ENCODE data around the gene OR52E6. TPM values are rescaled to one million over a fixed set of nuclear protein-coding genes. Genes with fewer than 3 reads are reported as not detected.
A peak's percentile ranks its signal among the peaks of the same experiment; 100 is the strongest.

Gene OR52E6
- total and polyA plus RNA-seq, 4 donors = not detected

GRCh38 chr11:5809122-5809519 is 32.6 kb downstream of the OR52E6 start:
- no peak for ATAC-seq (ENCODE audit: insufficient read depth, low FRiP score)
- peak overlapping the region; percentile 64 to 70 for H3K9ac ChIP-seq (ENCODE audit: insufficient read depth in 1 of 2, low read length in 2 of 2)
- TF ChIP-seq, protein P1, sequence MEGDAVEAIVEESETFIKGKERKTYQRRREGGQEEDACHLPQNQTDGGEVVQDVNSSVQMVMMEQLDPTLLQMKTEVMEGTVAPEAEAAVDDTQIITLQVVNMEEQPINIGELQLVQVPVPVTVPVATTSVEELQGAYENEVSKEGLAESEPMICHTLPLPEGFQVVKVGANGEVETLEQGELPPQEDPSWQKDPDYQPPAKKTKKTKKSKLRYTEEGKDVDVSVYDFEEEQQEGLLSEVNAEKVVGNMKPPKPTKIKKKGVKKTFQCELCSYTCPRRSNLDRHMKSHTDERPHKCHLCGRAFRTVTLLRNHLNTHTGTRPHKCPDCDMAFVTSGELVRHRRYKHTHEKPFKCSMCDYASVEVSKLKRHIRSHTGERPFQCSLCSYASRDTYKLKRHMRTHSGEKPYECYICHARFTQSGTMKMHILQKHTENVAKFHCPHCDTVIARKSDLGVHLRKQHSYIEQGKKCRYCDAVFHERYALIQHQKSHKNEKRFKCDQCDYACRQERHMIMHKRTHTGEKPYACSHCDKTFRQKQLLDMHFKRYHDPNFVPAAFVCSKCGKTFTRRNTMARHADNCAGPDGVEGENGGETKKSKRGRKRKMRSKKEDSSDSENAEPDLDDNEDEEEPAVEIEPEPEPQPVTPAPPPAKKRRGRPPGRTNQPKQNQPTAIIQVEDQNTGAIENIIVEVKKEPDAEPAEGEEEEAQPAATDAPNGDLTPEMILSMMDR (IDR thresholded peaks at IDR 0.05; ENCODE audit: control extremely low read depth, extremely low read depth) = no peak

GRCh38 chr11:5808500-5809121 is 33.1 kb downstream of the OR52E6 start, which contains the start of gene OR52N2:
Gene OR52N2 (plus strand): TSS chr11:5808924. CDS start chr11:5820336, 11,412 bp downstream.
- DNase-seq (peak; percentile 79 to 86 (median 80)), ATAC-seq (ENCODE audit: insufficient read depth, low FRiP score) (peak; percentile 95)
- peaks cover 0 to 4% (median 0%) of the 10 kb centered on the region in 4 donors for H3K9me3 ChIP-seq (ENCODE audit: control insufficient read depth in 4 of 4, insufficient read depth in 3 of 4, low read length in 3 of 4)
- WGBS, 2 donors = 7 to 15% methylated on average over 24 of the region's 24 CpGs
- peak within 1 kb of the TSS; percentile 64 to 70 for H3K9ac ChIP-seq (ENCODE audit: insufficient read depth in 1 of 2, low read length in 2 of 2)
- H3K4me3 ChIP-seq = peak within 1 kb of the TSS; percentile 58
- no peaks in the 10 kb centered on the region for H3K27me3 ChIP-seq (ENCODE audit: control insufficient read depth in 3 of 3, insufficient read depth in 3 of 3, low read length in 2 of 3)
- H3K4me1 ChIP-seq (ENCODE audit: control insufficient read depth in 5 of 5, insufficient read depth in 5 of 5, low read length in 5 of 5) = peaks cover 0 to 5% (median 0%) of the 10 kb centered on the region in 5 donors
- no peaks in the 10 kb centered on the region for H3K36me3 ChIP-seq (ENCODE audit: control insufficient read depth in 4 of 4, insufficient read depth in 4 of 4, low read length in 4 of 4)
- no peak within 1 kb of the TSS for H3K27ac ChIP-seq (ENCODE audit: low read depth in 1 of 2, low read length in 1 of 2)
- TF ChIP-seq, protein P1 (IDR thresholded peaks at IDR 0.05; ENCODE audit: control extremely low read depth, extremely low read depth) = peak; percentile 82

More at GRCh38 chr11:5809122-5809519, 32.6 kb downstream of the OR52E6 start:
- H3K36me3 ChIP-seq (ENCODE audit: control insufficient read depth in 4 of 4, insufficient read depth in 4 of 4, low read length in 4 of 4) = no peaks in the 10 kb centered on the region
- 19 to 32% methylated on average over 5 of the region's 5 CpGs for WGBS, 2 donors
- H3K9me3 ChIP-seq (ENCODE audit: control insufficient read depth in 4 of 4, insufficient read depth in 3 of 4, low read length in 3 of 4) = peaks cover 0 to 3% (median 0%) of the 10 kb centered on the region in 4 donors
- H3K4me1 ChIP-seq (ENCODE audit: control insufficient read depth in 5 of 5, insufficient read depth in 5 of 5, low read length in 5 of 5) = peaks cover 0 to 5% (median 0%) of the 10 kb centered on the region in 5 donors
- no peak overlapping the region for H3K27ac ChIP-seq (ENCODE audit: low read depth in 1 of 2, low read length in 1 of 2)
- no peaks in the 10 kb centered on the region for H3K27me3 ChIP-seq (ENCODE audit: control insufficient read depth in 3 of 3, insufficient read depth in 3 of 3, low read length in 2 of 3)
- H3K4me3 ChIP-seq = peak overlapping the region; percentile 58
- DNase-seq = no peak

GRCh38 chr11:5807580-5807979 is 34.1 kb downstream of the OR52E6 start:
- ATAC-seq (ENCODE audit: insufficient read depth, low FRiP score) (no peak), DNase-seq (no peak)
- Histone ChIP-seq H3K27me3 (ENCODE audit: control insufficient read depth in 3 of 3, insufficient read depth in 3 of 3, low read length in 2 of 3) (no peaks in the 10 kb centered on the region), H3K9me3 (ENCODE audit: control insufficient read depth in 4 of 4, insufficient read depth in 3 of 4, low read length in 3 of 4) (peaks cover 0 to 4% (median 0%) of the 10 kb centered on the region in 4 donors), H3K36me3 (ENCODE audit: control insufficient read depth in 4 of 4, insufficient read depth in 4 of 4, low read length in 4 of 4) (no peaks in the 10 kb centered on the region), H3K4me1 (ENCODE audit: control insufficient read depth in 5 of 5, insufficient read depth in 5 of 5, low read length in 5 of 5) (peaks cover 0 to 5% (median 0%) of the 10 kb centered on the region in 5 donors), H3K4me3 (no peak overlapping the region), H3K27ac (ENCODE audit: low read depth in 1 of 2, low read length in 1 of 2) (no peak overlapping the region), H3K9ac (ENCODE audit: insufficient read depth in 1 of 2, low read length in 2 of 2) (no peak overlapping the region)
- WGBS, 2 donors = 71 to 84% methylated on average over 10 of the region's 10 CpGs
- TF ChIP-seq, protein P1 (IDR thresholded peaks at IDR 0.05; ENCODE audit: control extremely low read depth, extremely low read depth) = no peak

Data from lung (tissue), 12 donors.